HG03108 (cell line): ENCODE data around the gene CNTN2.

Source experiments
- ATAC-seq: cut with Tn5 transposase; IDR thresholded peaks from one replicate; pipeline ENCODE4 v1.9.1; 2021; ENCODE audit warnings: moderate library complexity; ENCODE audit not compliant: unreplicated experiment

Gene CNTN2

GRCh38 chr1:205071801-205072200 is 28.8 kb downstream of the CNTN2 start:
- no peak for ATAC-seq

- no peak for ATAC-seq
Measured at GRCh38 chr1:205072286-205072685, 29.3 kb downstream of the CNTN2 start.

- no peak for ATAC-seq
Measured at GRCh38 chr1:205072881-205073280, 29.9 kb downstream of the CNTN2 start.

- ATAC-seq, result no peak
Measured at GRCh38 chr1:205073511-205073910, 30.5 kb downstream of the CNTN2 start.

- ATAC-seq, result no peak
Measured at GRCh38 chr1:205074084-205074483, 31.1 kb downstream of the CNTN2 start.

- no peak for ATAC-seq
Measured at GRCh38 chr1:205074513-205074912, 31.5 kb downstream of the CNTN2 start.

- ATAC-seq, result no peak
Measured at GRCh38 chr1:205075642-205076155, 32.7 kb downstream of the CNTN2 start.

GRCh38 chr1:205076245-205076761 is 33.3 kb downstream of the CNTN2 start:
- no peak for ATAC-seq

GRCh38 chr1:205077158-205077933 is 34.3 kb downstream of the CNTN2 start:
- ATAC-seq, result no peak

GRCh38 chr1:205077934-205078311 is 34.9 kb downstream of the CNTN2 start:
- no peak for ATAC-seq

GRCh38 chr1:205082431-205082830 is 39.4 kb downstream of the CNTN2 start:
- ATAC-seq, result no peak

GRCh38 chr1:205084360-205084759 is 41.3 kb downstream of the CNTN2 start, which contains the start of gene TMEM81:
Gene TMEM81 (minus strand): TSS chr1:205084460. CDS start chr1:205084320, 140 bp downstream.
- ATAC-seq, result no peak

- no peak for ATAC-seq
Measured at GRCh38 chr1:205088341-205088740, 45.3 kb downstream of the CNTN2 start.

GRCh38 chr1:205091043-205091740 is 48.2 kb downstream of the CNTN2 start:
- ATAC-seq, result no peak

GRCh38 chr1:205095422-205095821 is 52.4 kb downstream of the CNTN2 start:
- ATAC-seq, result no peak

GRCh38 chr1:205098242-205098641 is 55.2 kb downstream of the CNTN2 start:
- no peak for ATAC-seq

- ATAC-seq, result no peak
Measured at GRCh38 chr1:205102404-205102803, 59.4 kb downstream of the CNTN2 start.

- no peak for ATAC-seq
Measured at GRCh38 chr1:205107327-205107726, 64.3 kb downstream of the CNTN2 start.

GRCh38 chr1:205108464-205108863 is 65.5 kb downstream of the CNTN2 start:
- no peak for ATAC-seq

GRCh38 chr1:205109269-205109668 is 66.3 kb downstream of the CNTN2 start:
- no peak for ATAC-seq

GRCh38 chr1:205109711-205110110 is 66.7 kb downstream of the CNTN2 start:
- no peak for ATAC-seq

GRCh38 chr1:205111354-205111753 is 68.3 kb downstream of the CNTN2 start:
- ATAC-seq, result no peak
